ENCODE measurements around the gene MBD3L1.

GRCh38 chr19:8850488-8850887, 18.3 kb downstream of the MBD3L1 start:
- TF ChIP-seq ZNF274 (IDR thresholded peaks at IDR 0.05; ENCODE audit: low read depth, low read length) (no peak), SUZ12 (IDR thresholded peaks at IDR 0.05; ENCODE audit: extremely low read depth, insufficient read depth, insufficient read length) (no peak), YY1 (IDR thresholded peaks at IDR 0.05; ENCODE audit: insufficient read depth, insufficient read length) (no peak)

Data from NT2/D1 (cell line).